Naive B cell (primary cell): Measurements from ENCODE around the gene ZNF778. TPM values are rescaled to one million over a fixed set of nuclear protein-coding genes. Genes with fewer than 3 reads are reported as not detected.

ENCODE experiments used
- ATAC-seq, 2 donors: fragments of 150-1000 bp; cut with Tn5 transposase; 2 replicates each; pipeline ENCODE4 v1.10.0; 2021; ENCODE audit warnings: low read depth in 2 of 2, mild to moderate bottlenecking in 2 of 2, moderate library complexity in 2 of 2
- DNase-seq: peaks from one replicate; pipeline ENCODE4 v3.0.0; 2022
- H3K27ac Mint-ChIP-seq, 6 donors: one replicate each; pipeline ENCODE4 v1.8.0; 2020 to 2022; ENCODE audit warnings: mild to moderate bottlenecking in 6 of 6, mixed read lengths in 6 of 6, moderate library complexity in 5 of 6, inconsistent platforms in 2 of 6
- H3K27me3 Mint-ChIP-seq, 3 donors: one replicate each; pipeline ENCODE4 v1.8.0; 2021 to 2022; ENCODE audit warnings: mixed read lengths in 3 of 3, mild to moderate bottlenecking in 1 of 3
- H3K36me3 Mint-ChIP-seq, 2 donors: one replicate each; pipeline ENCODE4 v1.8.0; 2020 to 2022; ENCODE audit warnings: mixed read lengths in 2 of 2, inconsistent platforms in 1 of 2, mild to moderate bottlenecking in 1 of 2
- H3K4me1 Mint-ChIP-seq, 3 donors: one replicate each; pipeline ENCODE4 v1.8.0; 2020 to 2022; ENCODE audit warnings: mixed read lengths in 3 of 3, inconsistent platforms in 1 of 3, mild to moderate bottlenecking in 1 of 3, moderate library complexity in 1 of 3
- H3K4me3 Mint-ChIP-seq, 8 donors: one replicate each; pipeline ENCODE4 v1.8.0; 2020 to 2022; ENCODE audit warnings: mild to moderate bottlenecking in 8 of 8, mixed read lengths in 8 of 8, moderate library complexity in 8 of 8, inconsistent platforms in 2 of 8
- H3K9me3 Mint-ChIP-seq, 7 donors: one replicate each; pipeline ENCODE4 v1.8.0; 2020 to 2022; ENCODE audit warnings: mixed read lengths in 7 of 7, mild to moderate bottlenecking in 5 of 7, inconsistent platforms in 2 of 7, moderate library complexity in 1 of 7
- polyA plus RNA-seq, 6 donors: library from polyadenylated mRNA; unstranded; fragments of 300-500 nt; fragmentation: Illumina TruSeq; gene quantifications; one replicate each; pipeline ENCODE4 v1.2.3, GENCODE V29; 2021; ENCODE audit warnings: low read depth in 6 of 6

The ZNF778 gene
- polyA plus RNA-seq, 6 donors from 2014 or later, result 1.5 to 7.1 (median 4.2) TPM

GRCh38 chr16:89201439-89202377, 15.8 kb upstream of the ZNF778 start:
- Mint-ChIP-seq H3K27ac (peak overlapping the region in 2 of 6 donors; percentile 11 to 28), H3K36me3 (peaks cover 0 to 8% of the 10 kb centered on the region in 2 donors), H3K9me3 (peaks cover 0 to 12% (median 7%) of the 10 kb centered on the region in 7 donors), H3K4me3 (peak overlapping the region; percentile 22 to 85 (median 70)), H3K27me3 (peaks cover 21 to 75% (median 35%) of the 10 kb centered on the region in 3 donors), H3K4me1 (peaks cover 12 to 18% (median 14%) of the 10 kb centered on the region in 3 donors)
- ATAC-seq, result peak; percentile 83 to 85
- peak; percentile 71 for DNase-seq

GRCh38 chr16:89202422-89203215, 14.9 kb upstream of the ZNF778 start:
- peaks cover 0 to 8% of the 10 kb centered on the region in 2 donors for H3K36me3 Mint-ChIP-seq
- peaks cover 24 to 73% (median 28%) of the 10 kb centered on the region in 3 donors for H3K27me3 Mint-ChIP-seq
- peak overlapping the region in 4 of 6 donors; percentile 23 to 83 (median 29) for H3K27ac Mint-ChIP-seq
- DNase-seq, result no peak
- peaks cover 12 to 18% (median 14%) of the 10 kb centered on the region in 3 donors for H3K4me1 Mint-ChIP-seq
- H3K4me3 Mint-ChIP-seq, result peak overlapping the region; percentile 22 to 85 (median 70)
- peak in 1 of 2 donors; percentile 9 for ATAC-seq
- H3K9me3 Mint-ChIP-seq, result peaks cover 0 to 12% (median 7%) of the 10 kb centered on the region in 7 donors

- Mint-ChIP-seq H3K36me3 (peaks cover 0 to 5% of the 10 kb centered on the region in 2 donors), H3K9me3 (peaks cover 0 to 8% (median 3%) of the 10 kb centered on the region in 7 donors), H3K27me3 (peaks cover 34 to 50% (median 34%) of the 10 kb centered on the region in 3 donors), H3K4me3 (no peak overlapping the region), H3K27ac (no peak overlapping the region), H3K4me1 (peaks cover 2 to 6% (median 3%) of the 10 kb centered on the region in 3 donors)
- ATAC-seq, result no peak
- no peak for DNase-seq
Observed at GRCh38 chr16:89207993-89208392, 9.5 kb upstream of the ZNF778 start.

- Mint-ChIP-seq H3K9me3 (no peaks in the 10 kb centered on the region), H3K36me3 (no peaks in the 10 kb centered on the region), H3K4me1 (peaks cover 0 to 4% (median 0%) of the 10 kb centered on the region in 3 donors), H3K4me3 (no peak overlapping the region), H3K27ac (no peak overlapping the region), H3K27me3 (peaks cover 19 to 34% (median 20%) of the 10 kb centered on the region in 3 donors)
- DNase-seq, result no peak
- ATAC-seq, result no peak
Observed at GRCh38 chr16:89209522-89210044, 7.9 kb upstream of the ZNF778 start.

- peaks cover 0 to 4% (median 0%) of the 10 kb centered on the region in 3 donors for H3K4me1 Mint-ChIP-seq
- H3K27me3 Mint-ChIP-seq, result peaks cover 19 to 28% (median 20%) of the 10 kb centered on the region in 3 donors
- H3K9me3 Mint-ChIP-seq, result no peaks in the 10 kb centered on the region
- H3K27ac Mint-ChIP-seq, result no peak overlapping the region
- H3K4me3 Mint-ChIP-seq, result no peak overlapping the region
- H3K36me3 Mint-ChIP-seq, result no peaks in the 10 kb centered on the region
- DNase-seq (no peak), ATAC-seq (peak in 1 of 2 donors; percentile 32)
Observed at GRCh38 chr16:89210165-89210903, 7.2 kb upstream of the ZNF778 start.

- Mint-ChIP-seq H3K4me3 (no peak overlapping the region), H3K36me3 (no peaks in the 10 kb centered on the region), H3K27me3 (peaks cover 19 to 28% (median 20%) of the 10 kb centered on the region in 3 donors), H3K9me3 (no peaks in the 10 kb centered on the region), H3K27ac (no peak overlapping the region), H3K4me1 (peaks cover 0 to 4% (median 0%) of the 10 kb centered on the region in 3 donors)
- no peak for ATAC-seq
- DNase-seq, result no peak
Observed at GRCh38 chr16:89210904-89211515, 6.5 kb upstream of the ZNF778 start.

- Mint-ChIP-seq H3K4me1 (peaks cover 10 to 19% (median 10%) of the 10 kb centered on the region in 3 donors), H3K27ac (peak overlapping the region; percentile 81 to 99 (median 98)), H3K4me3 (peak overlapping the region; percentile 73 to 95 (median 89)), H3K27me3 (no peaks in the 10 kb centered on the region), H3K9me3 (no peaks in the 10 kb centered on the region), H3K36me3 (peaks cover 0 to 3% of the 10 kb centered on the region in 2 donors)
- DNase-seq, result peak; percentile 76
- peak; percentile 71 to 73 for ATAC-seq
Observed at GRCh38 chr16:89216315-89217137, 977 bp upstream of the ZNF778 start.

- Mint-ChIP-seq H3K4me3 (peak overlapping the region; percentile 73 to 95 (median 89)), H3K4me1 (peaks cover 10 to 19% (median 14%) of the 10 kb centered on the region in 3 donors), H3K27ac (peak overlapping the region; percentile 81 to 99 (median 98)), H3K36me3 (peaks cover 0 to 8% of the 10 kb centered on the region in 2 donors), H3K9me3 (no peaks in the 10 kb centered on the region), H3K27me3 (no peaks in the 10 kb centered on the region)
- ATAC-seq, result no peak
- DNase-seq, result no peak
Observed at GRCh38 chr16:89217138-89217387, 440 bp upstream of the ZNF778 start.

- peak overlapping the region in 2 of 6 donors; percentile 67 to 82 for H3K27ac Mint-ChIP-seq
Observed at GRCh38 chr16:89219365-89219764, 1.9 kb downstream of the ZNF778 start.

GRCh38 chr16:89221604-89222003, 4.1 kb downstream of the ZNF778 start:
- Mint-ChIP-seq H3K4me1 (peaks cover 9 to 17% (median 13%) of the 10 kb centered on the region in 3 donors), H3K27me3 (no peaks in the 10 kb centered on the region), H3K27ac (peak overlapping the region in 2 of 6 donors; percentile 20 to 49), H3K4me3 (peak overlapping the region in 1 of 8 donors; percentile 64), H3K9me3 (peaks cover 0 to 7% (median 2%) of the 10 kb centered on the region in 7 donors), H3K36me3 (peaks cover 16 to 30% of the 10 kb centered on the region in 2 donors)
- DNase-seq (no peak), ATAC-seq (no peak)

More at GRCh38 chr16:89219365-89219764, 1.9 kb downstream of the ZNF778 start:
- peaks cover 14 to 19% (median 14%) of the 10 kb centered on the region in 3 donors for H3K4me1 Mint-ChIP-seq
- H3K4me3 Mint-ChIP-seq, result peak overlapping the region in 7 of 8 donors; percentile 35 to 95 (median 71)
- DNase-seq, result no peak
- ATAC-seq, result no peak
- H3K27me3 Mint-ChIP-seq, result no peaks in the 10 kb centered on the region
- peaks cover 4 to 18% of the 10 kb centered on the region in 2 donors for H3K36me3 Mint-ChIP-seq
- no peaks in the 10 kb centered on the region for H3K9me3 Mint-ChIP-seq

- DNase-seq, result no peak
- H3K4me1 Mint-ChIP-seq, result peaks cover 7 to 11% (median 11%) of the 10 kb centered on the region in 3 donors
- H3K9me3 Mint-ChIP-seq, result peaks cover 0 to 15% (median 5%) of the 10 kb centered on the region in 7 donors
- peaks cover 27 to 44% of the 10 kb centered on the region in 2 donors for H3K36me3 Mint-ChIP-seq
- H3K27ac Mint-ChIP-seq, result peak overlapping the region in 1 of 6 donors; percentile 54
- H3K27me3 Mint-ChIP-seq, result no peaks in the 10 kb centered on the region
- ATAC-seq, result no peak
- H3K4me3 Mint-ChIP-seq, result peak overlapping the region in 1 of 8 donors; percentile 45
Observed at GRCh38 chr16:89222931-89223330, 5.4 kb downstream of the ZNF778 start.
